Anterior cingulate cortex (tissue), 58 donors: ENCODE data around the gene PSMD14.
A peak's percentile ranks its signal among the peaks of the same experiment; 100 is the strongest.
"Not testable (repeated sequence)": the region's sequence is repeated elsewhere in the genome, so short reads cannot be mapped to it uniquely, and the experiment has no call there.

Experiments used
- DNase-seq, 58 donors: peaks; one replicate each; lab custom pipeline; 2025; lab: John Stamatoyannopoulos, UW

The PSMD14 gene

GRCh38 chr2:161308178-161308955 lies at the start of gene PSMD14:
PSMD14 (plus strand) TSS chr2:161308425; CDS start chr2:161318826, 10,401 bp downstream.
- peak; percentile 34 to 92 (median 84) for DNase-seq

DNA sequence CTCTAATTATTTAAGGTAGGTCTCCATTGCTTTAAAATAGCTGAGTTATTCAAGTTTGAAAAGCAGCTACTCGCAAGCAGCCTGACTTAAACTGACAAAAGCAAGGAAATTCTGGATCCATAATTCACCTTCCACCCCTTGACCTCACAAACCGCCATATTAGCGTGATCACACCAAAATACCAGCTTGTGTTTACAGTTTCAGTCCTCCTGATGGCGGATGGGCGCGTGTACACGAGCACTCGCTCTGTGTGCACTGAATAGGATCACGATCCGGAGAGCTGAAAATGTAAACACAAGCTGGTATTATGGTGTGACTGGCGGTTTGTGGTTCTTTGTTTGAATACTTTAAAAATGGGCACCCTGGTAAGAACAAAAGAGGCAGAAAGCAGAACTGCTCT lies 42.4 kb upstream of the PSMD14 start:
- no peak for DNase-seq

GRCh38 chr2:161269111-161269510 lies 39.1 kb upstream of the PSMD14 start:
- DNase-seq = no peak

GRCh38 chr2:161273038-161273760 lies 35.0 kb upstream of the PSMD14 start:
- DNase-seq = peak in 5 of 58 donors; percentile 1 to 46 (median 11)

DNA sequence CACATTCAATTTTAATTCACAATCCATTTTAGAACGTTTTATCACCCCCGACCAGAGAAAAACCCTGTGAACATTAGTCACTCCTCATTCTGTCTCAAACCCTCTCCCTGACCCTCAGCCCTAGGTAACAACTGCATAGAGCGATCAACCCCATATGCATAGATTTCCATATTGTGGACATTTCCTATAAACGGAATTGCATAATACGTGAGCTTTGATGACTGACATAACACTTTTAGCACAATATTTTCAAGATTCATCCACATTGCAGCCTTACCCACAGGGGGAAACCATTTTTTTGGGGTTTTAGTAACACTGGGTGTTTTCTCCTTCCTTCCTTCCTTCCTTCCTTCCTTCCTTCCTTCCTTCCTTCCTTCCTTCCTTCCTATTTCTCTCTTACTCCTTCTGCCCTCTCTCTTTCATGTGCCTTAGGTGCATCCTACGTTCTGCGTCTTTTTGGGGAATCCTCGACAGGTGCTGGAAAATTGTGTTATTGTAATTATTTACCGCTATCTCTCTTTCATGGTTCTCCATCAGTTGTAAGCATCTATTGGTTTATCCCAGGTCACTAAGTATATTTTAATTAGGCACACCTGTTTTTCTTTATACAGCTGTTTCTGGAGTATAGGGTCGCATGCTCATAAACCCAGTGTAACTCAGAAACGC lies 29.5 kb upstream of the PSMD14 start:
- DNase-seq = not testable (repeated sequence)

DNA sequence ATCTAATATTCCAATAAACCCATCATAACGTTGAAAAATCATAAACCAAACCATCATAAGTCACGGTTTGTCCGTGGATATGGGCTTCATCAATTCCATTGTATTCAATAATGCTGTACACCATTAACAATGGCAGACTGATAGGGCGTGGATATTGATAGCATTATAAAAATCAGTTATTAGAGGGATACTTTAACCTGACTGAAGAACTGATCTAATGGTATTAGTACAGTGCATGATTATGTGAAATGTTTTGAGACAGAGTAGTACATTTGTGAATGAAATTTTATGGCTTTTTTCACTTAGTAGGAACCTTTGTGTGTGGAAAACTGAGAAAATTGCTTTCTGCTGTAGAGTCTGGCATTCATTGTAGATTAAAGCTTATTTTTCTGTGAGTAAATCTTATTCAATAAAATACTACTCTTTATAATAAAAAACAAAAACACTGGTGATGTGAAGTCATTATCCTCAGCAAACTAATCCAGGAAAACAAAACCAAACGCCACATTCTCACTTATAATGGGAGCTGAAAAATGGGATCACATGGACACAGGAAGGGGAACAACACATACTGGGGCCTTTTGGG lies 28.9 kb upstream of the PSMD14 start:
- DNase-seq = not testable (repeated sequence)

DNA sequence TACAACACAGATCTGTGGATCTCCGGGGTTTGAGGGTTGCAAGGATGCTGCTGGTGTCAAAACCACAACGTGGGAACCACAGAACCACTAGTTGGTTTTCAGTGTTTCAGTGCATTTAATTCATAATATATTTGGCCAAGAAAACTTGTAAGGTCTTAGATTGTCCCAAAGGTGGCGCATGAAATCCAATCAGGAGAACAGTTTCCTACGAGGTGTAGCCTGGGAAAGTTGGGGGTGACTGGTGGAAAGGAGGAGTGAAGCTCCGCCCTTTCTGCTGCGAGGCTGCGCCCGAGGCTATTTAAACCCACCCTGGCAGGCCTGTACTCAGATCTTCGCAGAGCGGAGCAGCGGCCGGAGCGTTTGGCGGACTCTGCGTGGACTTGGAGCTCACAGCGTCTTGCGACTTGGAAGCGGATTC lies 27.3 kb upstream of the PSMD14 start:
- DNase-seq = not testable (repeated sequence)

DNA sequence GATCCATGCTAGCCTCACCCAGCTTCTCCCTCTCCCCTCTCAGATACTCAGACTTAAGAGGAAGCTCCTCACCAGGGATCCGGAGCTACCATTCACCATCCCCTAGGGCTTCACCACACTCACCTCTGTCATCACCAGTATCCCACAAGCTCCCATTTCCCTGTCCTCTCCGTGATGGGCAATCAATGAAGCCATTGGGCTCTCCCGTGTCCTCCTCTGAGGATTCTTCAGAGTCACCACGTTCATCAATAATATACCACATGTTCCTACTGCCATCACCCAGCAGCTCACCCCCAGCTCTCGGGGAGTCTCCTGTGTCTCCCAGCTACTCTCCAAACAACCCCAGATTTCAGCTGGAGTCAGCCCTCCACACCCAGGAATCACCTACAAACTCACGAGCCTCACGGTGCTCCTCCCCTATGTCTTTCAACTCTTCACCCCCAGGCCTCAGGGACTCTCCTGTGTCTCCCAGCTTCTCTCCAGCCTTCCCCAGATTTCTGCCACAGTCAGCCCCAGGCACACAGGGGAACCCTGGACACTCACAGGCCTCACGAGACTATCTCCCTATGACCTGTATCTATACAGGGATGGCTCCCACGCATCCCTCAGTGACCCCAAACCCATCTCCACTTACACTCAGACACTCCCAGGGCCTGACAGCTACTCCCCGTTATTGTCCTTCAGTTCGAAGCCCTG lies 26.5 kb upstream of the PSMD14 start:
- not testable (repeated sequence) for DNase-seq

GRCh38 chr2:161282311-161282644 lies 25.9 kb upstream of the PSMD14 start:
- DNase-seq = not testable (repeated sequence)

- no peak for DNase-seq
Measured at GRCh38 chr2:161283926-161284325, 24.3 kb upstream of the PSMD14 start.

DNA sequence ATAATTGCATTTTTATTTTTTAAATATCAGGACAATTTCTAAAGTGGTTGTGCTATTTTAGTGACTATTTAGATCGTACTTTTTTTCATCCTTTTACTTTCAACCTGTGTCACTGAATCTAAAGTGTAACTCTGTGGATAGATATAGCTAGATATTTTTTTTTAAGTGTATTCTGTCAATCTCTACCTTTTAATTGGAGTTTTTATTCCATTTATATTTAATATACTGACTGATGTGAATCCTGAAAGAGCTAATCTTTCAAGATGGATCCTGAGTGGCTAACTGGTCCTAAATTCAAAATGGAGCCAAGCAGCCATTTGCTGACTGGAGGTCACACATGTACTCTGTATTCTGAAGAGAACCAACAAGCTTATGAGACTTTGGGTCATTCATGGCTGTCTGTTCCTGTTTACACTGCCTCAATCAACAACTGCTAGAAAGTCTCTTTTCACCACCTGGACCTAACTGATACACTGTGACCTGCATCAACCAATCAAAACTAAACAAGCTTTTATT lies 4.6 kb upstream of the PSMD14 start:
- DNase-seq = no peak

DNA sequence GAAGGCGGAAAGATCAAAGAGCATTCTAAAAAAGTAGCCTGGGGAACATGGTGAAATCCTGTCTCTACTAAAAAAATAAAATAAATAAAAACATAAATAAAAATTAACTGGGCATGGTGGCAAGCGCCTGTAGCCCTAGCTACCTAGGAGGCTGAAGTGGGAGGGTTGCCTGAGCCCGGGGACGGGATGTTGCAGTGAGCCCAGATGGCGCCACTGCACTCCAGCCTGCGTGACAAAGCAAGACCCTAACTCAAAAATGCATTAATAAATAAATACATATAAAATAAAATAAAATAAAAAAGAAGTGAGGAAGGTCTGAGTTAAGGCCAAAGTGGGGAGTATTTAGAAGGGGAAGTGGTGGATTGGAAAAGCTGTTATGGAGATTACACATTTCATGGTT lies 1.3 kb upstream of the PSMD14 start:
- DNase-seq = no peak

DNA sequence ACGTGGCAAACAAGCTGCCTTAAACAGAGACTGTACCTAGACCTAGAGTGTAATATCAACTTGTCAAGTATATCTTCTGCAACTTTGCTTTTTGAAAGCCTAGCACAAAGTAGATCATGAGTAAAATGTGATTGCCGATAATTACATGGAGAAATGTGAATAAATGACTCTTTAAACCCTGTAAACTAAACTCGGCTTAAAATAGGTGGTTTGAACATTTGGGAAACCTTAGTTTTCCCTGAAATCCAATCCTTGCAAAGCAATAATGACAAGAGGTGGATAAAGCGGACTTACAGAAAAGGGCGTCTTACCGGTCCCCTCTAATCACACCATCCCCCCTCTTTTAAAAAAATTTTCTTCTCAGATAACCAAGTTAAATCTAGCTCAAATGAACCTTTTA lies 549 bp upstream of the PSMD14 start:
- DNase-seq = no peak

- no peak for DNase-seq
Measured at GRCh38 chr2:161312996-161313395, 4.8 kb downstream of the PSMD14 start.

DNA sequence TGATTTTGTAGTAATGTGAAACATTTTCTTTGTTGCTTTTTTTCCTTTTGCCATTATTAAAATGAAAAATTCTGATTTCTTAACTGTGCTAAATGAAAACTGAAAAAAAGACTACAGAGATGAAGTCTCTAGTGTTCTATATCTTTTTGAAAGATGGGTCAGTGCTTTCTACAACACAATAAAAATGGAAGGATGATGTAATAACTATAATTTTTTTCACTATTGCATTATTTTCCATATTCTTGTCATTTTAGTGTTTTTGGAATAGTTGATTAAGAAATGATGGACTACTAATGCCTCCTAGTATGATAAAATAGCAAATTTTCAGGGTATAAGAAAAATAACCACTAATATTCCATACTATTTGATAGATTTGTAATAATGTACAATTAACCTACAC lies 7.2 kb downstream of the PSMD14 start:
- DNase-seq = no peak

- no peak for DNase-seq
Measured at GRCh38 chr2:161316701-161317100, 8.5 kb downstream of the PSMD14 start.

GRCh38 chr2:161321944-161322648 lies 13.9 kb downstream of the PSMD14 start:
- no peak for DNase-seq

GRCh38 chr2:161324876-161325275 lies 16.7 kb downstream of the PSMD14 start:
- DNase-seq = no peak

- DNase-seq = no peak
Measured at GRCh38 chr2:161327582-161327981, 19.4 kb downstream of the PSMD14 start.
